ENCODE measurements around the gene RASGEF1C. TPM values are rescaled to one million over a fixed set of nuclear protein-coding genes. Genes with fewer than 3 reads are reported as not detected.

RASGEF1C gene
- total RNA-seq, 1 donor from 2014 or later, result under 0.01 TPM

DNA sequence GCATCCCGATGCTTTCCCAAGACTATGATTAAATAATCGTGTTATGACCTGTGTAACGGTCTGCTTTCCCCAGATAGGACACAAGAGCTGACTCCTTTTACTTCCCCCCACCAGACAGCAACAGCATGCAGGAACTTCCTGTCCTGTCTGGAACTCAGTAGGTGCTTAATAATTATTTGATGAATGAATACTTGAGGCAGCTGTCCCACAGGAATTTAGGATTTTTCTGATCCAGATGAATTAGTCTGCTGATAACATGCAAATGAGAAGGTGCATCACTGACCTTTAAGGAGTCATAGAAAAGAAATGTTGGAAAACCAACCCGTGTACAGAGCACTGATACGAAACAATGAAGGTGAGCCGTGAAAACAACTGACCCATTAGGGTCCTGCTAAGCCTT, 149.7 kb downstream of the RASGEF1C start:
- peak in 1 of 2 donors; percentile 65 for DNase-seq (ENCODE audit: low read depth in 2 of 2)

DNA sequence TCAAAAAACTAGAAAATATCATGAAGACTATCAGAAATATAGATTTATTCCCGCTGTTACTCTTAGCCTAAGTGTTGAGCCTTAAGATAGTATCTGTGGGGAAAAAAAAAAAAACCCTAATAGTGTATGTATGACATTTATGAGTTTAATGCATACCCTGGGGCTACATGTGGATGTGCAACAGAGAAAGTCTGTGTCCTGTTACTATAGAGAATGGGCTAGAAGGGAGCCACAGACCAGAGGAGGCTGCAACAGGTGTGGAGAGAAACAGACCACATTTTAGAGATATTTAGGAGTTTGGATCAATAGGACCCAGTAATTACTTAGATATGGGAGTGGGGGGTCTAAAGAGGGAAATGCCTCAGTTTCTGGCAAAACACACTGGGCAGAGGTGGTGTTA, 152.9 kb downstream of the RASGEF1C start:
- no peak for DNase-seq (ENCODE audit: low read depth in 2 of 2)

DNA sequence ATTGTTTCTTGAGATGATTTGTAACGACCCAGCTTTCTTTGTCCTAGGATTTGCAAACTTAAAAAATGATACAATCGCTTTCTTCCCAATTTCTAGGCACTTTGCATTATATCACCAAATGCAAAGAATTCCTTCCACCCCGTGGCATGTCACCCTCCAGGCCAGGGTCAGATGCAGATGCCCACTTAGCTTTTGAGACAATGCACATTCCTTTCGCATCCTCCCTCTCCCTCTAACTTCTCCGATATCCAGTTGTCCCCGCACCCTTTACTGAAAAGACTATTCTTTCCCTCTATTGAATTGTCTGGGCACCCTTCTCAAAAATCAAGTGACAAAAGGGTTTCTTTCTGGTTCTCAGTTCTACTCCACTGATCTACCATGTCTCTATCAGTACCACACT, 154.8 kb downstream of the RASGEF1C start:
- no peak for DNase-seq (ENCODE audit: low read depth in 2 of 2)

DNA sequence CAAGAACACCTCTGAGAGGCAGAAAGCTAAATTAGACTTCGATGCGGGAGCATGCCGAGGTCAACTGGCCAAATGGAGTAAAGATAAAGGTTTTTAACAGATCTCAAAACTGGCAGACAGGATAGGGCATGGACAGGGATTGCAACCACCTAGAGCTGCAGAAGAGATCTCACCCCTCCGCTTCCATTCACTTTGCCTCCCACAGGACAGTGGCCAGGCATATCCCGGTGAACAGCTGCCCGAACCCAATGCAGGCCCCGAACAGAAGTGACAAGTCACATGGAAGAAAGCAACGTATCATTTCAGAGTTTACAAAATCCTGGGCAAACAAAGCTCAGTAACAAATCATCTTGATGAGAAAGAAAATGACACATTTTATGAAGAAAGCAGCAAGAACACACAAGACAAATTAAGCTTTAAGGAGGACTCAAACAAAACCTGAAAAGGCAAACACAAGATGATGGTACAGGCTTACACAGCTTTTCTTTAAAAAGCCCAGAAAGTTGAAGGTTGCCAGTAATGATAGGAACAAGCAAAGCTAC, 155.9 kb downstream of the RASGEF1C start:
- no peak for DNase-seq (ENCODE audit: low read depth in 2 of 2)

DNA sequence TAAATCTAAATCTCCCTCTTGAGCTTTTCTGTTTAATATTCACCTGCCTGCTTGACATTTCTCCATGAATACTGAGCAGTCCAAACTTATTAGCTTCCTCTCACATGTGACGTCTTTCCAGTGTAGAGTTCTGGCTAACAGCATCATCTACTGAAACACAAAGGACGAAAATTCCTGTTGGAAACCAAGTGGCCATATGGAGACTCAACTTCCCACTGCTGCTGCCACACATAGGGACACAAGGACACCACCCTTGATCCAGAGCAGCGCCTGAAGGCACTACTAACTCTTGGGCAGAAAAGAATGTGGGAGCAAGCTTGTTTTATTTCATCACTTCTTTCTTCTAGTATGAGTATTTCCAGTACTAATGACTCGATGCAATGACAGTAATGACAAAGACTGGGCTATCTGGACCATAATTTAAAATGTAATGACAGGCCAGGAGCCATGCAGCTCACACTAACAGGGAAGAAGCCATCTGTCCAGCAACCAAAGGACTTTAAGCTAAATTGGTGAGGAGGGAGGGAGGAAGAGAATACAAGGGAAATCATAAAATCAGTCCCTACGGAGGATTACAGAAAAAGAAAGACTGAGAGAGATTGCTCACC, 156.7 kb downstream of the RASGEF1C start:
- no peak for DNase-seq (ENCODE audit: low read depth in 2 of 2)

Other genes starting within 250 kb of the RASGEF1C start
- gene RNF130, start 137.5 kb downstream of the RASGEF1C start, total RNA-seq, result 16.8 and 37.7 TPM in 2 replicates
- 13.5 and 23.0 TPM in 2 replicates for gene MAPK9, start 82.9 kb upstream of the RASGEF1C start, total RNA-seq
- gene GFPT2, start 144.1 kb upstream of the RASGEF1C start, total RNA-seq, result 0.79 and 1.1 TPM in 2 replicates